H1 (cell line): ENCODE measurements around the gene VSTM2L. TPM values are rescaled to one million over a fixed set of nuclear protein-coding genes. Genes with fewer than 3 reads are reported as not detected.

ENCODE experiments used
- ASH2L ChIP-seq: fragments of 200-600, 300-600 bp; sonication (generic); IDR thresholded peaks from one replicate; pipeline ENCODE4 v1.7.1; 2017; ENCODE audit warnings: low read length
- GTF2F1 ChIP-seq: IDR thresholded peaks from 2 replicates; pipeline ENCODE4 v1.6.1; 2012; ENCODE audit warnings: low read depth, low read length, improper control_type of control experiment, borderline replicate concordance
- KDM1A ChIP-seq: fragments of 200-600, 300-600 bp; sonication (generic); IDR thresholded peaks from 2 replicates; pipeline ENCODE4 v1.7.1; 2016; ENCODE audit warnings: mild to moderate bottlenecking, low read length, borderline replicate concordance
- KDM5A ChIP-seq: fragments of 200-600 bp; IDR thresholded peaks from 2 replicates; pipeline ENCODE4 v1.7.1; 2012; ENCODE audit warnings: mild to moderate bottlenecking, low read length, inconsistent platforms, mixed read lengths
- MAX ChIP-seq: IDR thresholded peaks from 2 replicates; pipeline ENCODE4 v1.6.1; 2012; ENCODE audit warnings: inconsistent platforms
- RXRA ChIP-seq: IDR thresholded peaks from 2 replicates; pipeline ENCODE4 v1.6.1; 2011; ENCODE audit warnings: low read depth, mild to moderate bottlenecking, low read length, moderate library complexity; ENCODE audit not compliant: insufficient read depth
- TBP ChIP-seq: IDR thresholded peaks from 2 replicates; pipeline ENCODE4 v1.6.1; 2011; ENCODE audit warnings: low read depth, low read length, improper control_type of control experiment
- polyA plus RNA-seq, 7 experiments: library from polyadenylated mRNA; depleted of rRNA in 3 of 7; stranded (reverse) in 5 of 7; unstranded in 2 of 7; fragments of >200 nt in 5 of 7; fragments of 200-250 nt in 2 of 7; gene quantifications; 1 replicate in 5 of 7; 2 replicates in 1 of 7; 4 replicates in 1 of 7; pipeline versions ENCODE4 v1.2.1 to v1.2.3, GENCODE V29; 2011 to 2013; ENCODE audit warnings: missing spikeins in 2 of 7, mixed read lengths in 2 of 7
- total RNA-seq: library from RNA; stranded (reverse); fragmentation: NEBNext Ultra II Directional; extraction: Animal tissue kit (Norgen Biotek cat#: 25700); gene quantifications from 2 replicates; pipeline ENCODE4 v1.2.1, GENCODE V29; 2021

The VSTM2L gene
- total and polyA plus RNA-seq, 2 of the 8 experiments (the other 6 are each of a cell fraction or from before 2014, with no cell fraction given): 1.3 to 3.2 TPM

- TF ChIP-seq ASH2L (no peak), TBP (no peak), KDM5A (no peak), RXRA (no peak), GTF2F1 (no peak), KDM1A (no peak), MAX (no peak)
Observed at GRCh38 chr20:37971561-37972127, 68.7 kb downstream of the VSTM2L start (continued).
